Adrenal gland (tissue), 12 donors: ENCODE measurements around the gene ARHGAP32. TPM values are rescaled to one million over a fixed set of nuclear protein-coding genes. Genes with fewer than 3 reads are reported as not detected.

Experiments used
- DNase-seq, 7 donors: peaks; one replicate each; pipeline ENCODE4 v3.0.0-alpha.2; 2019 to 2020
- H3K27ac ChIP-seq, 5 donors: fragments of 200-600 bp; sonication (generic) in 4 of 5; 1 replicate in 3 of 5; 2 replicates in 2 of 5; pipeline versions ENCODE4 v1.5.1 to v1.8.0; 2016 to 2020; ENCODE audit warnings: mild to moderate bottlenecking in 1 of 5
- H3K27me3 ChIP-seq: fragments of 200-600 bp; 2 replicates; pipeline ENCODE4 v1.8.0; 2021
- H3K36me3 ChIP-seq, 2 donors: fragments of 200-600 bp; replicated peaks in 1 of 2; 1 replicate in 1 of 2; 2 replicates in 1 of 2; pipeline versions ENCODE4 v1.5.1 to v1.8.0; 2018 to 2022
- H3K4me1 ChIP-seq, 2 donors: fragments of 200-600 bp; replicated peaks in 1 of 2; 1 replicate in 1 of 2; 2 replicates in 1 of 2; pipeline versions ENCODE4 v1.5.1 to v1.8.0; 2018 to 2021
- H3K4me3 ChIP-seq, 4 donors: fragments of 200-600 bp; sonication (generic) in 3 of 4; one replicate each; pipeline ENCODE4 v1.5.1; 2016 to 2018
- H3K9me3 ChIP-seq, 3 donors: fragments of 200-600 bp; sonication (generic) in 1 of 3; replicated peaks in 1 of 3; 1 replicate in 2 of 3; 2 replicates in 1 of 3; pipeline versions ENCODE4 v1.5.1 to v1.8.0; 2016 to 2021
- CTCF ChIP-seq, 6 experiments: fragments of 450-650 bp in 4 of 6; fragments of 200-600 bp in 2 of 6; sonication (generic) in 1 of 6; IDR thresholded peaks; 1 replicate in 5 of 6; 2 replicates in 1 of 6; pipeline versions ENCODE4 v1.5.1 to v1.8.0; 2016 to 2021; ENCODE audit warnings: antibody characterized with exemption in 6 of 6, mild to moderate bottlenecking in 2 of 6, moderate library complexity in 1 of 6
- POLR2A ChIP-seq, 2 donors: fragments of 450-650 bp; IDR thresholded peaks; one replicate each; pipeline ENCODE4 v1.6.1; 2017; ENCODE audit warnings: antibody characterized with exemption in 2 of 2, mild to moderate bottlenecking in 2 of 2, moderate library complexity in 1 of 2
- WGBS, 4 donors: extraction: QIAGEN DNeasy Blood & Tissue Kit in 2 of 4; methylation state at CpG; one replicate each; pipeline versions ENCODE4 v1.1.5 to v1.1.7; 2013 to 2017; 5-methylcytosine and 5-hydroxymethylcytosine counted together
- intact Hi-C, 2 donors: fragments of 100-400 bp; cut with DNase I; formaldehyde crosslinking; loops; one replicate each; pipeline versions ENCODE4 v1.14.1 to v1.15.0; 2022 to 2023
- polyA plus RNA-seq, 3 donors: library from polyadenylated mRNA; stranded (reverse); fragments of 200-250 nt in 2 of 3; fragments of 350-450 nt in 1 of 3; fragmentation: Illumina TruSeq in 1 of 3; extraction: RNeasy Lipid Tissue Mini Kit (QIAGEN cat#74804) in 1 of 3; gene quantifications; one replicate each; pipeline ENCODE4 v1.2.3, GENCODE V29; 2013 to 2014
- total RNA-seq, 9 donors: library from RNA; depleted of rRNA in 4 of 9; stranded (reverse); fragments of >200 nt in 4 of 9; fragments of 120-200 nt in 1 of 9; fragmentation: NEBNext Ultra II Directional in 1 of 9; extraction: Animal tissue kit (Norgen Biotek cat#: 25700) in 1 of 9; gene quantifications; one replicate each; pipeline versions ENCODE4 v1.1.0 to v1.2.4, GENCODE V29; 2013 to 2023
- donor health status: healthy with polysubstance abuse.
- donor health status: Bipolar disorder and iron deficiency.
- donor health status: DM: yes; HTN: yes; CAD: no.
- donor health status: DM: no; HTN: no; CAD: no.
- donor health status: DM: no; HTN: no; CAD: no.
- donor health status: DM: yes; HTN: yes; CAD: no.

ARHGAP32 gene
- total and polyA plus RNA-seq, 12 donors: 4.0 to 50.4 (median 26.2) TPM

- Histone ChIP-seq H3K27me3 (no peaks in the 10 kb centered on the region), H3K4me3 (no peak overlapping the region), H3K4me1 (no peaks in the 10 kb centered on the region), H3K27ac (no peak overlapping the region), H3K9me3 (peaks cover 0 to 6% (median 0%) of the 10 kb centered on the region in 3 donors), H3K36me3 (no peaks in the 10 kb centered on the region)
- intact Hi-C loops: loop anchor here (5.0 kb wide), 1 partner anchor 216 kb away; no protein-coding TSS in a partner anchor
- TF ChIP-seq POLR2A (IDR thresholded peaks at IDR 0.05) (no peak), CTCF (IDR thresholded peaks at IDR 0.05) (no peak)
- WGBS, 4 donors: 47 to 57% (median 48%) methylated on average over 2 of the region's 2 CpGs
- no peak for DNase-seq
Observed at GRCh38 chr11:129115652-129116586, 76.2 kb downstream of the ARHGAP32 start.

- intact Hi-C loops: no loop called here
- H3K4me3 ChIP-seq: no peak overlapping the region
- H3K4me1 ChIP-seq: no peaks in the 10 kb centered on the region
Observed at GRCh38 chr11:129109701-129110100, 82.4 kb downstream of the ARHGAP32 start.

GRCh38 chr11:129106788-129107187, 85.3 kb downstream of the ARHGAP32 start:
- intact Hi-C loops: no loop called here
- Histone ChIP-seq H3K9me3 (peaks cover 0 to 9% (median 0%) of the 10 kb centered on the region in 3 donors), H3K4me1 (no peaks in the 10 kb centered on the region), H3K4me3 (no peak overlapping the region), H3K27me3 (no peaks in the 10 kb centered on the region), H3K36me3 (no peaks in the 10 kb centered on the region), H3K27ac (no peak overlapping the region)
- DNase-seq: no peak
- 86 to 98% (median 96%) methylated on average over 1 of the region's 1 CpG for WGBS, 4 donors
- no peak for TF ChIP-seq POLR2A (IDR thresholded peaks at IDR 0.05)
- no peak for TF ChIP-seq CTCF (IDR thresholded peaks at IDR 0.05)

More at GRCh38 chr11:129109701-129110100, 82.4 kb downstream of the ARHGAP32 start:
- Histone ChIP-seq H3K9me3 (peaks cover 0 to 9% (median 0%) of the 10 kb centered on the region in 3 donors), H3K27ac (no peak overlapping the region), H3K27me3 (no peaks in the 10 kb centered on the region), H3K36me3 (no peaks in the 10 kb centered on the region)
- no peak for DNase-seq
- WGBS, 4 donors: 76 to 89% (median 79%) methylated on average over 1 of the region's 1 CpG
- TF ChIP-seq CTCF (IDR thresholded peaks at IDR 0.05) (no peak), POLR2A (IDR thresholded peaks at IDR 0.05) (no peak)

- intact Hi-C loops: no loop called here
- WGBS, 4 donors: 91 to 100% (median 96%) methylated on average over 1 of the region's 1 CpG
- Histone ChIP-seq H3K4me1 (no peaks in the 10 kb centered on the region), H3K4me3 (no peak overlapping the region), H3K9me3 (peaks cover 0 to 9% (median 0%) of the 10 kb centered on the region in 3 donors), H3K27ac (no peak overlapping the region), H3K27me3 (no peaks in the 10 kb centered on the region), H3K36me3 (no peaks in the 10 kb centered on the region)
- DNase-seq: no peak
- TF ChIP-seq CTCF (IDR thresholded peaks at IDR 0.05) (no peak), POLR2A (IDR thresholded peaks at IDR 0.05) (no peak)
Observed at GRCh38 chr11:129102756-129103155, 89.4 kb downstream of the ARHGAP32 start.
